HEK293 (cell line): ENCODE measurements around the gene SCAMP3.

Source experiments
- CTCF ChIA-PET: fragments of 350-600 bp; formaldehyde crosslinking; extraction: SDS; loops from one replicate; lab custom pipeline; 2021; ENCODE audit warnings: antibody characterized with exemption; lab: Yijun Ruan, JAX
- POLR2A ChIA-PET: fragments of 300-600 bp; formaldehyde crosslinking; extraction: SDS; loops from one replicate; lab custom pipeline; 2020; ENCODE audit warnings: antibody characterized with exemption, inconsistent platforms; lab: Yijun Ruan, JAX
- H3K27ac ChIP-seq: fragments of 200-500 bp; sonication (Bioruptor generic); 2 replicates; pipeline ENCODE4 v1.5.1; 2014; ENCODE audit warnings: low read depth, low read length, control low read depth, inconsistent platforms; ENCODE audit errors: extremely low read depth
- H3K36me3 ChIP-seq, 2 experiments: fragments of 200-500 bp in 1 of 2; sonication (Bioruptor generic) in 1 of 2; 1 replicate in 1 of 2; 2 replicates in 1 of 2; pipeline ENCODE4 v1.5.1; 2014 to 2017; ENCODE audit warnings: inconsistent platforms in 2 of 2, low read length in 2 of 2; ENCODE audit not compliant: control insufficient read depth in 2 of 2, insufficient read depth in 1 of 2
- H3K4me1 ChIP-seq: fragments of 200-500 bp; sonication (Bioruptor generic); 2 replicates; pipeline ENCODE4 v1.5.1; 2014; ENCODE audit warnings: mild to moderate bottlenecking, low read length, inconsistent platforms; ENCODE audit not compliant: control insufficient read depth, insufficient read depth
- H3K4me3 ChIP-seq: 2 replicates; pipeline ENCODE4 v1.5.1; 2011; ENCODE audit warnings: low read depth, mild to moderate bottlenecking, control low read depth, low read length, moderate library complexity
- H3K9me3 ChIP-seq: fragments of 200-500 bp; sonication (Bioruptor generic); 2 replicates; pipeline ENCODE4 v1.5.1; 2014; ENCODE audit warnings: low read depth, low read length, inconsistent platforms; ENCODE audit not compliant: control insufficient read depth, insufficient read depth
- ATF2 ChIP-seq: fragments of 450-650 bp; formaldehyde crosslinking; IDR thresholded peaks from 2 replicates; pipeline ENCODE4 v1.5.1; 2016; ENCODE audit warnings: missing biosample characterization, missing genetic modification characterization, low read depth
- BCL11A ChIP-seq: fragments of 450-650 bp; formaldehyde crosslinking; IDR thresholded peaks from 2 replicates; pipeline ENCODE4 v1.5.1; 2016; ENCODE audit warnings: low read depth, missing biosample characterization, missing genetic modification characterization
- OSR2 ChIP-seq: fragments of 450-650 bp; formaldehyde crosslinking; IDR thresholded peaks from 2 replicates; pipeline ENCODE4 v1.5.1; 2016; ENCODE audit warnings: missing biosample characterization, missing genetic modification characterization
- SP2 ChIP-seq: fragments of 450-650 bp; formaldehyde crosslinking; IDR thresholded peaks from 2 replicates; pipeline ENCODE4 v1.5.1; 2016; ENCODE audit warnings: missing biosample characterization, missing genetic modification characterization
- TRIM28 ChIP-seq: IDR thresholded peaks from 2 replicates; pipeline ENCODE4 v1.6.1; 2011; ENCODE audit warnings: low read length, control low read depth, borderline replicate concordance
- ZBTB21 ChIP-seq: fragments of 450-650 bp; formaldehyde crosslinking; IDR thresholded peaks from 2 replicates; pipeline ENCODE4 v1.5.1; 2017; ENCODE audit warnings: missing biosample characterization, missing genetic modification characterization
- ZEB2 ChIP-seq: fragments of 450-650 bp; formaldehyde crosslinking; IDR thresholded peaks from 2 replicates; pipeline ENCODE4 v1.5.1; 2016; ENCODE audit warnings: missing biosample characterization, missing genetic modification characterization
- ZFHX2 ChIP-seq: fragments of 450-650 bp; formaldehyde crosslinking; conservative IDR thresholded peaks from 2 replicates; pipeline ENCODE4 v1.5.1; 2016; ENCODE audit warnings: missing biosample characterization, missing genetic modification characterization
- ZNF10 ChIP-seq: fragments of 450-650 bp; formaldehyde crosslinking; IDR thresholded peaks from 2 replicates; pipeline ENCODE4 v1.5.1; 2017; ENCODE audit warnings: missing biosample characterization, missing genetic modification characterization
- ZNF121 ChIP-seq: fragments of 450-650 bp; formaldehyde crosslinking; IDR thresholded peaks from 2 replicates; pipeline ENCODE4 v1.5.1; 2016; ENCODE audit warnings: missing biosample characterization, missing genetic modification characterization
- ZNF132 ChIP-seq: fragments of 450-650 bp; formaldehyde crosslinking; IDR thresholded peaks from 2 replicates; pipeline ENCODE4 v1.5.1; 2017; ENCODE audit warnings: missing biosample characterization, missing genetic modification characterization, borderline replicate concordance
- ZNF133 ChIP-seq: fragments of 450-650 bp; formaldehyde crosslinking; IDR thresholded peaks from 2 replicates; pipeline ENCODE4 v1.5.1; 2016; ENCODE audit warnings: missing biosample characterization, missing genetic modification characterization
- ZNF23 ChIP-seq: fragments of 450-650 bp; formaldehyde crosslinking; IDR thresholded peaks from 2 replicates; pipeline ENCODE4 v1.5.1; 2016; ENCODE audit warnings: missing biosample characterization, missing genetic modification characterization, borderline replicate concordance
- ZNF292 ChIP-seq: fragments of 450-650 bp; formaldehyde crosslinking; IDR thresholded peaks from 2 replicates; pipeline ENCODE4 v1.5.1; 2016; ENCODE audit warnings: low read depth, missing biosample characterization, missing genetic modification characterization, borderline replicate concordance
- ZNF335 ChIP-seq: fragments of 450-650 bp; formaldehyde crosslinking; conservative IDR thresholded peaks from 2 replicates; pipeline ENCODE4 v1.5.1; 2016; ENCODE audit warnings: missing biosample characterization, missing genetic modification characterization
- ZNF404 ChIP-seq: fragments of 450-650 bp; formaldehyde crosslinking; IDR thresholded peaks from 2 replicates; pipeline ENCODE4 v1.5.1; 2017; ENCODE audit warnings: missing biosample characterization, missing genetic modification characterization
- ZNF449 ChIP-seq: fragments of 450-650 bp; formaldehyde crosslinking; IDR thresholded peaks from 2 replicates; pipeline ENCODE4 v1.5.1; 2017; ENCODE audit warnings: missing biosample characterization, mild to moderate bottlenecking, missing genetic modification characterization, moderate library complexity
- ZNF544 ChIP-seq: fragments of 450-650 bp; formaldehyde crosslinking; IDR thresholded peaks from 2 replicates; pipeline ENCODE4 v1.5.0; 2017; ENCODE audit warnings: missing biosample characterization, missing genetic modification characterization
- ZNF596 ChIP-seq: fragments of 450-650 bp; IDR thresholded peaks from 2 replicates; pipeline ENCODE4 v1.5.0; 2018; ENCODE audit warnings: missing biosample characterization, mild to moderate bottlenecking, missing genetic modification characterization, moderate library complexity
- ZNF600 ChIP-seq: fragments of 450-650 bp; formaldehyde crosslinking; IDR thresholded peaks from 2 replicates; pipeline ENCODE4 v1.5.1; 2016; ENCODE audit warnings: missing biosample characterization, missing genetic modification characterization
- TF ChIP-seq, protein P1 (sequence below): fragments of 450-650 bp; formaldehyde crosslinking; IDR thresholded peaks from 2 replicates; pipeline ENCODE4 v1.5.1; 2016; ENCODE audit warnings: missing biosample characterization, missing genetic modification characterization, borderline replicate concordance
- TF ChIP-seq, protein P2 (sequence below): fragments of 450-650 bp; formaldehyde crosslinking; IDR thresholded peaks from 2 replicates; pipeline ENCODE4 v1.5.1; 2016; ENCODE audit warnings: missing biosample characterization, missing genetic modification characterization
- TF ChIP-seq, protein P3 (sequence below): fragments of 450-650 bp; formaldehyde crosslinking; IDR thresholded peaks from 2 replicates; pipeline ENCODE4 v1.5.1; 2016; ENCODE audit warnings: missing biosample characterization, missing genetic modification characterization
- TF ChIP-seq, protein P4 (sequence below): fragments of 450-650 bp; formaldehyde crosslinking; IDR thresholded peaks from 2 replicates; pipeline ENCODE4; 2016; ENCODE audit warnings: missing biosample characterization, missing genetic modification characterization

SCAMP3 gene

GRCh38 chr1:155250633-155251449, 11.3 kb downstream of the SCAMP3 start:
- POLR2A ChIA-PET: interaction anchor here (0.7 to 4.3 kb wide), 13 partner anchors 11 to 478 kb away, joined by 3 to 26 read pairs (median 4); partner anchors contain the start of genes ASH1L, CLK2, FDPS and HCN3
- CTCF ChIA-PET: interaction anchor here (0.5 to 4.9 kb wide), 65 partner anchors 9 to 1040 kb away, joined by 3 to 91 read pairs (median 4); partner anchors contain the start of genes CLK2, FDPS, HCN3 and KRTCAP2
- Histone ChIP-seq H3K9me3 (no peaks in the 10 kb centered on the region), H3K4me3 (no peak overlapping the region), H3K36me3 (peaks cover 13 to 53% of the 10 kb centered on the region in 2 experiments; a peak in 2 of 3 replicates), H3K4me1 (no peaks in the 10 kb centered on the region), H3K27ac (peak overlapping the region; percentile 8)
- TF ChIP-seq ZNF404 (no peak), ZNF132 (no peak), TRIM28 (peak; percentile 60; the same call in 1 of the 2 replicates), ZNF121 (no peak), ZNF600 (tag by site-specific recombination) (peak; percentile 80), ATF2 (tag by site-specific recombination) (no peak), ZFHX2 (tag by site-specific recombination) (peak; percentile 54), ZNF596 (tag by site-specific recombination) (no peak), ZNF335 (tag by site-specific recombination) (peak; percentile 51; the same call in 1 of the 2 replicates), OSR2 (tag by site-specific recombination) (no peak), SP2 (peak; percentile 29; the same call in 1 of the 2 replicates), BCL11A (tag by site-specific recombination) (0 out of 2 replicates have a peak, but pooled peaks have one; percentile 52), ZNF544 (tag by site-specific recombination) (no peak), ZNF133 (tag by site-specific recombination) (no peak), ZNF10 (tag by site-specific recombination) (no peak), ZNF23 (tag by site-specific recombination) (no peak), ZNF292 (tag by site-specific recombination) (no peak), ZEB2 (tag by site-specific recombination) (peak; percentile 57), ZBTB21 (tag by site-specific recombination) (no peak), ZNF449 (tag by site-specific recombination) (no peak)
- TF ChIP-seq, protein P1, sequence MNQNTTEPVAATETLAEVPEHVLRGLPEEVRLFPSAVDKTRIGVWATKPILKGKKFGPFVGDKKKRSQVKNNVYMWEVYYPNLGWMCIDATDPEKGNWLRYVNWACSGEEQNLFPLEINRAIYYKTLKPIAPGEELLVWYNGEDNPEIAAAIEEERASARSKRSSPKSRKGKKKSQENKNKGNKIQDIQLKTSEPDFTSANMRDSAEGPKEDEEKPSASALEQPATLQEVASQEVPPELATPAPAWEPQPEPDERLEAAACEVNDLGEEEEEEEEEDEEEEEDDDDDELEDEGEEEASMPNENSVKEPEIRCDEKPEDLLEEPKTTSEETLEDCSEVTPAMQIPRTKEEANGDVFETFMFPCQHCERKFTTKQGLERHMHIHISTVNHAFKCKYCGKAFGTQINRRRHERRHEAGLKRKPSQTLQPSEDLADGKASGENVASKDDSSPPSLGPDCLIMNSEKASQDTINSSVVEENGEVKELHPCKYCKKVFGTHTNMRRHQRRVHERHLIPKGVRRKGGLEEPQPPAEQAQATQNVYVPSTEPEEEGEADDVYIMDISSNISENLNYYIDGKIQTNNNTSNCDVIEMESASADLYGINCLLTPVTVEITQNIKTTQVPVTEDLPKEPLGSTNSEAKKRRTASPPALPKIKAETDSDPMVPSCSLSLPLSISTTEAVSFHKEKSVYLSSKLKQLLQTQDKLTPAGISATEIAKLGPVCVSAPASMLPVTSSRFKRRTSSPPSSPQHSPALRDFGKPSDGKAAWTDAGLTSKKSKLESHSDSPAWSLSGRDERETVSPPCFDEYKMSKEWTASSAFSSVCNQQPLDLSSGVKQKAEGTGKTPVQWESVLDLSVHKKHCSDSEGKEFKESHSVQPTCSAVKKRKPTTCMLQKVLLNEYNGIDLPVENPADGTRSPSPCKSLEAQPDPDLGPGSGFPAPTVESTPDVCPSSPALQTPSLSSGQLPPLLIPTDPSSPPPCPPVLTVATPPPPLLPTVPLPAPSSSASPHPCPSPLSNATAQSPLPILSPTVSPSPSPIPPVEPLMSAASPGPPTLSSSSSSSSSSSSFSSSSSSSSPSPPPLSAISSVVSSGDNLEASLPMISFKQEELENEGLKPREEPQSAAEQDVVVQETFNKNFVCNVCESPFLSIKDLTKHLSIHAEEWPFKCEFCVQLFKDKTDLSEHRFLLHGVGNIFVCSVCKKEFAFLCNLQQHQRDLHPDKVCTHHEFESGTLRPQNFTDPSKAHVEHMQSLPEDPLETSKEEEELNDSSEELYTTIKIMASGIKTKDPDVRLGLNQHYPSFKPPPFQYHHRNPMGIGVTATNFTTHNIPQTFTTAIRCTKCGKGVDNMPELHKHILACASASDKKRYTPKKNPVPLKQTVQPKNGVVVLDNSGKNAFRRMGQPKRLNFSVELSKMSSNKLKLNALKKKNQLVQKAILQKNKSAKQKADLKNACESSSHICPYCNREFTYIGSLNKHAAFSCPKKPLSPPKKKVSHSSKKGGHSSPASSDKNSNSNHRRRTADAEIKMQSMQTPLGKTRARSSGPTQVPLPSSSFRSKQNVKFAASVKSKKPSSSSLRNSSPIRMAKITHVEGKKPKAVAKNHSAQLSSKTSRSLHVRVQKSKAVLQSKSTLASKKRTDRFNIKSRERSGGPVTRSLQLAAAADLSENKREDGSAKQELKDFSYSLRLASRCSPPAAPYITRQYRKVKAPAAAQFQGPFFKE (tag by site-specific recombination): no peak
- TF ChIP-seq, protein P2, sequence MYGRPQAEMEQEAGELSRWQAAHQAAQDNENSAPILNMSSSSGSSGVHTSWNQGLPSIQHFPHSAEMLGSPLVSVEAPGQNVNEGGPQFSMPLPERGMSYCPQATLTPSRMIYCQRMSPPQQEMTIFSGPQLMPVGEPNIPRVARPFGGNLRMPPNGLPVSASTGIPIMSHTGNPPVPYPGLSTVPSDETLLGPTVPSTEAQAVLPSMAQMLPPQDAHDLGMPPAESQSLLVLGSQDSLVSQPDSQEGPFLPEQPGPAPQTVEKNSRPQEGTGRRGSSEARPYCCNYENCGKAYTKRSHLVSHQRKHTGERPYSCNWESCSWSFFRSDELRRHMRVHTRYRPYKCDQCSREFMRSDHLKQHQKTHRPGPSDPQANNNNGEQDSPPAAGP: peak; percentile 80
- TF ChIP-seq, protein P3, sequence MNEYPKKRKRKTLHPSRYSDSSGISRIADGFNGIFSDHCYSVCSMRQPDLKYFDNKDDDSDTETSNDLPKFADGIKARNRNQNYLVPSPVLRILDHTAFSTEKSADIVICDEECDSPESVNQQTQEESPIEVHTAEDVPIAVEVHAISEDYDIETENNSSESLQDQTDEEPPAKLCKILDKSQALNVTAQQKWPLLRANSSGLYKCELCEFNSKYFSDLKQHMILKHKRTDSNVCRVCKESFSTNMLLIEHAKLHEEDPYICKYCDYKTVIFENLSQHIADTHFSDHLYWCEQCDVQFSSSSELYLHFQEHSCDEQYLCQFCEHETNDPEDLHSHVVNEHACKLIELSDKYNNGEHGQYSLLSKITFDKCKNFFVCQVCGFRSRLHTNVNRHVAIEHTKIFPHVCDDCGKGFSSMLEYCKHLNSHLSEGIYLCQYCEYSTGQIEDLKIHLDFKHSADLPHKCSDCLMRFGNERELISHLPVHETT: peak; percentile 65; the same call in 1 of the 2 replicates
- TF ChIP-seq, protein P4, sequence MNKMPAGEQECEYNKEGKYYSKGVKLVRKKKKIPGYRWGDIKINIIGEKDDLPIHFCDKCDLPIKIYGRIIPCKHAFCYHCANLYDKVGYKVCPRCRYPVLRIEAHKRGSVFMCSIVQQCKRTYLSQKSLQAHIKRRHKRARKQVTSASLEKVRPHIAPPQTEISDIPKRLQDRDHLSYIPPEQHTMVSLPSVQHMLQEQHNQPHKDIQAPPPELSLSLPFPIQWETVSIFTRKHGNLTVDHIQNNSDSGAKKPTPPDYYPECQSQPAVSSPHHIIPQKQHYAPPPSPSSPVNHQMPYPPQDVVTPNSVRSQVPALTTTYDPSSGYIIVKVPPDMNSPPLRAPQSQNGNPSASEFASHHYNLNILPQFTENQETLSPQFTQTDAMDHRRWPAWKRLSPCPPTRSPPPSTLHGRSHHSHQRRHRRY (tag by site-specific recombination): no peak
